HG03571 (cell line): ENCODE results near the gene PPOX.

ENCODE experiments used
- ATAC-seq: cut with Tn5 transposase; IDR thresholded peaks from one replicate; pipeline ENCODE4 v1.9.1; 2021; ENCODE audit not compliant: unreplicated experiment

PPOX gene

DNA sequence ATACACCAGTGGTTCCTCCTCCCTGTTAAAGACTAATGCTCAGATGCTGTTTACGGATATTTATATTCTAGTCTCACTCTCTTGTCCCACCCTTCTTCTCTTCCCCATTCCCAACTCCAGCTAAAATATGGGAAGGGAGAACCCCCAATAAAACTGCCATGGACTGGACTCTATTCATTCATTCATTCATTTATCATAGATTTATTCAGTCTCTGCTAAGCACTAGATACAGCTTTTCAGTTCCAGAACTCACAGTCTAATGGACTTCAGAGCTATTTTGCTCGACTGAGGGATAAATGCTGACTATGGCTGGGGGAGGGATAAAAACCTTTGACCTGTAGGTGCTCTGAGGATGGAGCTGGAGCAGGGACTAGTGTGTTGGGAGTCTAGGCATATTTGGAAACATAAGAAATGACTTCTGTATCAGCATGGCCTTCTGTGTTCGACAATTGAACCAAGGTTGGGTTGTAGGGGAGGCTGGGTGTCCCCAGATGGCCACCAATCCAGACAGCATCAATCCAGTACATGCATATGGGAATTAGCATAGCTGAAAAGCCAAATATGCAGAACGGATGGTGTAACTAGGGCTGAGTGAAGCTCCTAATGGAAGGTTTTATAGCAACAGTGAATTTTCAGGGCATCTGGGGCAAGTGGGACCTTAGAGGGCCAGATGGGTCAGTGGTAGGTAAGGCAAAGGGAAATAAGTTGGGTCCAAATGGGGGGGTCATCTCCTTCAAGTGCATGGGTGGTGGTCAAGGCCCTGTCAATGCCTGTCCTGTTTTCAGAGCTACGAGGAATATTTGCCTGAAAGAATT, 53.1 kb downstream of the PPOX start:
- ATAC-seq = no peak

GRCh38 chr1:161220002-161220401, 53.8 kb downstream of the PPOX start:
- no peak for ATAC-seq
